ENCODE results near the gene SREBF2.
A peak's percentile ranks its signal among the peaks of the same experiment; 100 is the strongest.

Gene SREBF2

GRCh38 chr22:41832553-41833368 is at the start of gene SREBF2:
Gene SREBF2, plus strand, starts transcription at chr22:41833105. Its CDS starts 166 bp downstream, at chr22:41833271.
- FAIRE-seq: peak; percentile 99

GRCh38 chr22:41787331-41787730 is 45.6 kb upstream of the SREBF2 start:
- peak; percentile 60 for FAIRE-seq
- no peak for DNase-seq (ENCODE audit: insufficient read length, low spot score)

More at GRCh38 chr22:41832553-41833368, at the start of gene SREBF2:
- peak; percentile 92 for DNase-seq (ENCODE audit: insufficient read length, low spot score)

- DNase-seq (ENCODE audit: insufficient read length, low spot score): no peak
- no peak for FAIRE-seq
Measured at GRCh38 chr22:41793871-41794270, 39.0 kb upstream of the SREBF2 start.

GRCh38 chr22:41798736-41799135 is 34.2 kb upstream of the SREBF2 start:
- FAIRE-seq (no peak), DNase-seq (ENCODE audit: insufficient read length, low spot score) (no peak)

GRCh38 chr22:41799486-41800347 is 33.2 kb upstream of the SREBF2 start:
- FAIRE-seq (peak; percentile 71), DNase-seq (ENCODE audit: insufficient read length, low spot score) (no peak)

- peak; percentile 92 for FAIRE-seq
Measured at GRCh38 chr22:41800348-41801146, 32.4 kb upstream of the SREBF2 start, which contains the start of gene CCDC134. Gene CCDC134, plus strand, starts transcription at chr22:41800679. Its CDS starts 8,212 bp downstream, at chr22:41808891.

GRCh38 chr22:41801147-41801819 is 31.6 kb upstream of the SREBF2 start:
- FAIRE-seq (peak; percentile 91), DNase-seq (ENCODE audit: insufficient read length, low spot score) (no peak)

More at GRCh38 chr22:41800348-41801146, 32.4 kb upstream of the SREBF2 start, which contains the start of gene CCDC134:
- DNase-seq (ENCODE audit: insufficient read length, low spot score): peak; percentile 92

- DNase-seq (ENCODE audit: insufficient read length, low spot score) (no peak), FAIRE-seq (peak; percentile 31)
Measured at GRCh38 chr22:41801886-41802285, 31.0 kb upstream of the SREBF2 start.

- DNase-seq (ENCODE audit: insufficient read length, low spot score) (no peak), FAIRE-seq (no peak)
Measured at GRCh38 chr22:41805639-41806038, 27.3 kb upstream of the SREBF2 start.

- no peak for FAIRE-seq
- DNase-seq (ENCODE audit: insufficient read length, low spot score): no peak
Measured at GRCh38 chr22:41808400-41808799, 24.5 kb upstream of the SREBF2 start.

- no peak for FAIRE-seq
- DNase-seq (ENCODE audit: insufficient read length, low spot score): no peak
Measured at GRCh38 chr22:41810022-41810421, 22.9 kb upstream of the SREBF2 start.

GRCh38 chr22:41812805-41813545 is 19.9 kb upstream of the SREBF2 start:
- DNase-seq (ENCODE audit: insufficient read length, low spot score) (no peak), FAIRE-seq (no peak)

GRCh38 chr22:41813726-41814410 is 19.0 kb upstream of the SREBF2 start:
- no peak for FAIRE-seq

GRCh38 chr22:41815716-41816115 is 17.2 kb upstream of the SREBF2 start:
- FAIRE-seq: no peak

More at GRCh38 chr22:41813726-41814410, 19.0 kb upstream of the SREBF2 start:
- DNase-seq (ENCODE audit: insufficient read length, low spot score): no peak

GRCh38 chr22:41816241-41816640 is 16.7 kb upstream of the SREBF2 start:
- FAIRE-seq: no peak

More at GRCh38 chr22:41815716-41816115, 17.2 kb upstream of the SREBF2 start:
- DNase-seq (ENCODE audit: insufficient read length, low spot score): no peak

GRCh38 chr22:41816871-41817270 is 16.0 kb upstream of the SREBF2 start:
- DNase-seq (ENCODE audit: insufficient read length, low spot score) (no peak), FAIRE-seq (no peak)

More at GRCh38 chr22:41816241-41816640, 16.7 kb upstream of the SREBF2 start:
- DNase-seq (ENCODE audit: insufficient read length, low spot score): no peak

- FAIRE-seq (no peak), DNase-seq (ENCODE audit: insufficient read length, low spot score) (no peak)
Measured at GRCh38 chr22:41818011-41818410, 14.9 kb upstream of the SREBF2 start.

GRCh38 chr22:41818596-41818995 is 14.3 kb upstream of the SREBF2 start:
- FAIRE-seq (no peak), DNase-seq (ENCODE audit: insufficient read length, low spot score) (no peak)

- no peak for FAIRE-seq
- no peak for DNase-seq (ENCODE audit: insufficient read length, low spot score)
Measured at GRCh38 chr22:41819257-41819656, 13.6 kb upstream of the SREBF2 start.
